Endothelial cell of umbilical vein (primary cell): ENCODE results near the gene LIPA. TPM values are rescaled to one million over a fixed set of nuclear protein-coding genes. Genes with fewer than 3 reads are reported as not detected.

Source experiments
- BruUV-seq: library from RNA; stranded (reverse); fragments of 400-500 nt; replicated peaks from 2 replicates; lab custom pipeline; 2021; lab: Mats Ljungman, UMichigan
- CTCF ChIA-PET: fragments of 300-600, 350-600 bp; sonication (Branson Sonifier 250); formaldehyde crosslinking; loops from one replicate; lab custom pipeline; 2021; ENCODE audit warnings: antibody characterized with exemption, inconsistent platforms; lab: Charles Lee
- POLR2A ChIA-PET: fragments of 300-600, 350-600 bp; sonication (Branson Sonifier 250); formaldehyde crosslinking; loops from one replicate; lab custom pipeline; 2021; ENCODE audit warnings: antibody characterized with exemption, inconsistent platforms; lab: Charles Lee
- DNase-seq: peaks from one replicate; pipeline ENCODE4 v3.0.0-alpha.2; 2011; ENCODE audit warnings: low read depth, low spot score
- FAIRE-seq: peaks from 2 replicates; lab custom pipeline; 2011; peaks lifted over from hg19 to GRCh38; lab: Jason Lieb, UNC
- H2AFZ ChIP-seq: 2 replicates; pipeline ENCODE4 v1.6.0; 2012; ENCODE audit warnings: low read depth, low read length, control low read depth, inconsistent platforms
- H3K27ac ChIP-seq: 2 replicates; pipeline ENCODE4 v1.5.1; 2011; ENCODE audit warnings: low read depth, mild to moderate bottlenecking, control low read depth, low read length, moderate library complexity; ENCODE audit not compliant: insufficient read depth
- H3K27me3 ChIP-seq, 2 experiments: 2 replicates each; pipeline versions ENCODE4 v1.6.0 to v1.6.1; 2011; ENCODE audit warnings: low read length in 2 of 2, mixed read lengths in 1 of 2; ENCODE audit not compliant: control insufficient read depth in 2 of 2, insufficient read depth in 2 of 2
- H3K36me3 ChIP-seq, 2 experiments: 2 replicates in 1 of 2; 3 replicates in 1 of 2; pipeline ENCODE4 v1.5.1; 2011; ENCODE audit warnings: low read length in 2 of 2, mild to moderate bottlenecking in 1 of 2, moderate library complexity in 1 of 2; ENCODE audit not compliant: control insufficient read depth in 2 of 2, insufficient read depth in 2 of 2; ENCODE audit errors: extremely low read depth in 1 of 2
- H3K4me1 ChIP-seq: 3 replicates; pipeline ENCODE4 v1.5.1; 2011; ENCODE audit warnings: mild to moderate bottlenecking, low read length; ENCODE audit not compliant: control insufficient read depth, insufficient read depth; ENCODE audit errors: extremely low read depth
- H3K4me2 ChIP-seq: 2 replicates; pipeline ENCODE4 v1.6.1; 2011; ENCODE audit warnings: low read length, control low read depth, mixed read lengths; ENCODE audit not compliant: insufficient read depth
- H3K4me3 ChIP-seq, 3 experiments: fragments of 200-600 bp in 1 of 3; sonication (generic), shearing (Covaris generic) in 1 of 3; replicated peaks in 1 of 3; 2 replicates each; pipeline ENCODE4 v1.5.1; 2011 to 2016; ENCODE audit warnings: control low read depth in 3 of 3, low read length in 3 of 3, mild to moderate bottlenecking in 2 of 3, inconsistent platforms in 1 of 3, low read depth in 1 of 3, moderate library complexity in 1 of 3; ENCODE audit not compliant: insufficient read depth in 1 of 3
- H3K79me2 ChIP-seq: 2 replicates; pipeline ENCODE4 v1.6.0; 2012; ENCODE audit warnings: low read length, inconsistent platforms; ENCODE audit not compliant: control insufficient read depth, insufficient read depth
- H3K9ac ChIP-seq: replicated peaks from 2 replicates; pipeline ENCODE3; 2011; ENCODE audit warnings: low read length, control low read depth; ENCODE audit not compliant: insufficient read depth; ENCODE audit errors: extremely low read depth
- H3K9me1 ChIP-seq: replicated peaks from 3 replicates; pipeline ENCODE4 v1.6.0; 2011; ENCODE audit warnings: mild to moderate bottlenecking, low read length; ENCODE audit not compliant: control insufficient read depth, insufficient read depth; ENCODE audit errors: extremely low read depth
- H3K9me3 ChIP-seq: replicated peaks from 2 replicates; pipeline ENCODE4 v1.5.1; 2012; ENCODE audit warnings: low read length, inconsistent platforms; ENCODE audit not compliant: control insufficient read depth, insufficient read depth
- H4K20me1 ChIP-seq: replicated peaks from 2 replicates; pipeline ENCODE3; 2011; ENCODE audit warnings: mild to moderate bottlenecking, low read length; ENCODE audit not compliant: control insufficient read depth, insufficient read depth; ENCODE audit errors: extremely low read depth
- CTCF ChIP-seq, 2 donors: IDR thresholded peaks; 1 replicate in 1 of 2; 2 replicates in 1 of 2; pipeline ENCODE4 v1.5.1; 2011; ENCODE audit warnings: low read length in 2 of 2, mild to moderate bottlenecking in 2 of 2, moderate library complexity in 2 of 2, control low read depth in 1 of 2, inconsistent platforms in 1 of 2, low read depth in 1 of 2; ENCODE audit not compliant: insufficient read depth in 1 of 2; ENCODE audit errors: extremely low read depth in 1 of 2
- EZH2 ChIP-seq: IDR thresholded peaks from 2 replicates; pipeline ENCODE4 v1.6.1; 2012; ENCODE audit warnings: borderline replicate concordance, low read depth, mild to moderate bottlenecking, moderate library complexity, low read length, inconsistent platforms; ENCODE audit not compliant: severe bottlenecking
- FOS ChIP-seq: IDR thresholded peaks from 2 replicates; pipeline ENCODE4 v1.6.1; 2011; ENCODE audit warnings: mild to moderate bottlenecking, low read length, moderate library complexity, borderline replicate concordance; ENCODE audit not compliant: insufficient read depth
- GATA2 ChIP-seq: IDR thresholded peaks from 2 replicates; pipeline ENCODE4 v1.7.0; 2011; ENCODE audit warnings: low read depth, mild to moderate bottlenecking, moderate library complexity, mixed read lengths, low read length; ENCODE audit not compliant: insufficient read length, insufficient read depth
- JUN ChIP-seq: IDR thresholded peaks from 2 replicates; pipeline ENCODE4 v1.6.1; 2011; ENCODE audit warnings: borderline replicate concordance, low read depth; ENCODE audit not compliant: insufficient read length, insufficient read depth
- MAX ChIP-seq: IDR thresholded peaks from 2 replicates; pipeline ENCODE4 v1.6.1; 2011; ENCODE audit not compliant: insufficient read depth, insufficient read length
- MYC ChIP-seq: IDR thresholded peaks from one replicate; pipeline ENCODE4 v1.6.1; 2011; ENCODE audit warnings: mild to moderate bottlenecking, low read depth, low read length
- POLR2A ChIP-seq: IDR thresholded peaks from 2 replicates; pipeline ENCODE4 v1.6.1; 2012; ENCODE audit warnings: low read depth, mild to moderate bottlenecking, control low read depth, low read length
- POLR2AphosphoS5 ChIP-seq: IDR thresholded peaks from 2 replicates; pipeline ENCODE4 v1.6.1; 2012; ENCODE audit warnings: low read depth, mild to moderate bottlenecking, control low read depth, low read length, moderate library complexity; ENCODE audit not compliant: insufficient read depth
- dilution Hi-C: fragments of 300-500 bp; cut with MboI; formaldehyde crosslinking; loops from one replicate; pipeline ENCODE4 v1.15.0; 2019; ENCODE audit warnings: low sequenced_read_pairs; ENCODE audit not compliant: extremely low pct_ligation_motif_present
- intact Hi-C: fragments of 100-400 bp; cut with micrococcal nuclease; formaldehyde crosslinking; loops from one replicate; pipeline ENCODE4 v1.10.0; 2022
- polyA plus RNA-seq, 4 experiments: library from polyadenylated mRNA; depleted of rRNA in 3 of 4; stranded (reverse) in 3 of 4; unstranded in 1 of 4; fragments of >200 nt; gene quantifications; 2 replicates each; pipeline versions ENCODE4 v1.2.1 to v1.2.3, GENCODE V29; 2011 to 2012; ENCODE audit warnings: missing spikeins in 1 of 4
- total RNA-seq: library from RNA; stranded (reverse); gene quantifications from 2 replicates; pipeline ENCODE4 v1.2.3, GENCODE V29; 2021

The LIPA gene
- total and polyA plus RNA-seq, 2 donors (not counting 3 experiments of a cell fraction or from before 2014, with no cell fraction given): 24.0 to 41.1 TPM

- CTCF ChIA-PET: no interaction called here
- FAIRE-seq: no peak
- Histone ChIP-seq H3K4me3 (no peak overlapping the region), H4K20me1 (no peaks in the 10 kb centered on the region), H3K79me2 (no peaks in the 10 kb centered on the region), H3K9me3 (no peaks in the 10 kb centered on the region), H3K27me3 (no peaks in the 10 kb centered on the region), H3K9me1 (no peaks in the 10 kb centered on the region), H3K36me3 (no peaks in the 10 kb centered on the region), H3K27ac (no peak overlapping the region), H3K4me1 (peaks cover 7% of the 10 kb centered on the region), H2AFZ (no peak overlapping the region), H3K4me2 (no peak overlapping the region), H3K9ac (no peak overlapping the region)
- POLR2A ChIA-PET: no interaction called here
- intact Hi-C loops: no loop called here
- no peak for DNase-seq
- dilution Hi-C loops: no loop called here
- BruUV-seq: no TSS peak
- no peak for TF ChIP-seq MAX
- TF ChIP-seq GATA2: no peak
- TF ChIP-seq CTCF (IDR thresholded peaks at IDR 0.05; ENCODE audit: extremely low read depth in 1 of 2, insufficient read depth in 1 of 2, low read depth in 1 of 2, low read length in 2 of 2): no peak
- no peak for TF ChIP-seq EZH2
- TF ChIP-seq POLR2A: no peak
- no peak for TF ChIP-seq MYC
- no peak for TF ChIP-seq FOS
- no peak for TF ChIP-seq POLR2AphosphoS5
- TF ChIP-seq JUN: no peak
Measured at GRCh38 chr10:89171996-89172395, 79.6 kb downstream of the LIPA start.
